ENCODE results near the gene PSME1.
"Not testable (repeated sequence)": the region's sequence is repeated elsewhere in the genome, so short reads cannot be mapped to it uniquely, and the experiment has no call there.

PSME1 gene

DNA sequence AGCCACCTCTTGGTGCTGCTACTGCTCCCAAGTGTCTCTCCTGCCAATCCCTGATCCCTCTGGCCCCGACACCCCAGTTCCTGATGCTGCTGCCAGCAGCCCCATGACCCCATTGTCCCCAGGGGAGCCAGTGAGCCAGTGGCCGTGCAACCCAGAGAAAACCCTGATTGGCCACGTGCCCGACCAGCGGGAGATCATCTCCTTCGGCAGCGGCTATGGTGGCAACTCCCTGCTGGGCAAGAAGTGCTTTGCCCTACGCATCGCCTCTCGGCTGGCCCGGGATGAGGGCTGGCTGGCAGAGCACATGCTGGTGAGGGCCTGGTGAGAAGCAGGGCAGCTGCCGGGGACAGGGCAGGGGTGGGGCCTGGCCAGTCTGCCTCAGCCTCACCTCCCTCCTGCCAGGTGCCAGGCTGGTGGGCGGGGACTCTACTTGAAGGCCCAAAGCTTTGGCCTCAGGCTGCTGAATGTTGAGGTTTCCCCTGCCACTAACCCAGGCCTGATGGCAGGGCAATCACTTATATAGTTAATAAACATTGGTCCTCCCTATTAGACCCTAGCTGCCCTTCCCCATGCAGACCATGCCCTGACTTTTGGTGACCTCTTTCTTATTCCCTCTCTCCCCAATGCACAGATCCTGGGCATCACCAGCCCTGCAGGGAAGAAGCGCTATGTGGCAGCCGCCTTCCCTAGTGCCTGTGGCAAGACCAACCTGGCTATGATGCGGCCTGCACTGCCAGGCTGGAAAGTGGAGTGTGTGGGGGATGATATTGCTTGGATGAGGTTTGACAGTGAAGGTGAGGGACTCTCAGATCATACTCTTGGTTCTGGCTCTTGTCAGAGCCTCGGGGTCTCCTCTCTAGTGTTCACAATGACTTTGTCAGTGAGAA lies 36.8 kb upstream of the PSME1 start:
- TF ChIP-seq ZFX (IDR thresholded peaks at IDR 0.05): no peak
- TF ChIP-seq, protein P1, sequence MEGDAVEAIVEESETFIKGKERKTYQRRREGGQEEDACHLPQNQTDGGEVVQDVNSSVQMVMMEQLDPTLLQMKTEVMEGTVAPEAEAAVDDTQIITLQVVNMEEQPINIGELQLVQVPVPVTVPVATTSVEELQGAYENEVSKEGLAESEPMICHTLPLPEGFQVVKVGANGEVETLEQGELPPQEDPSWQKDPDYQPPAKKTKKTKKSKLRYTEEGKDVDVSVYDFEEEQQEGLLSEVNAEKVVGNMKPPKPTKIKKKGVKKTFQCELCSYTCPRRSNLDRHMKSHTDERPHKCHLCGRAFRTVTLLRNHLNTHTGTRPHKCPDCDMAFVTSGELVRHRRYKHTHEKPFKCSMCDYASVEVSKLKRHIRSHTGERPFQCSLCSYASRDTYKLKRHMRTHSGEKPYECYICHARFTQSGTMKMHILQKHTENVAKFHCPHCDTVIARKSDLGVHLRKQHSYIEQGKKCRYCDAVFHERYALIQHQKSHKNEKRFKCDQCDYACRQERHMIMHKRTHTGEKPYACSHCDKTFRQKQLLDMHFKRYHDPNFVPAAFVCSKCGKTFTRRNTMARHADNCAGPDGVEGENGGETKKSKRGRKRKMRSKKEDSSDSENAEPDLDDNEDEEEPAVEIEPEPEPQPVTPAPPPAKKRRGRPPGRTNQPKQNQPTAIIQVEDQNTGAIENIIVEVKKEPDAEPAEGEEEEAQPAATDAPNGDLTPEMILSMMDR (conservative IDR thresholded peaks at IDR 0.05): no peak
- H3K27ac ChIP-seq: no peak overlapping the region

DNA sequence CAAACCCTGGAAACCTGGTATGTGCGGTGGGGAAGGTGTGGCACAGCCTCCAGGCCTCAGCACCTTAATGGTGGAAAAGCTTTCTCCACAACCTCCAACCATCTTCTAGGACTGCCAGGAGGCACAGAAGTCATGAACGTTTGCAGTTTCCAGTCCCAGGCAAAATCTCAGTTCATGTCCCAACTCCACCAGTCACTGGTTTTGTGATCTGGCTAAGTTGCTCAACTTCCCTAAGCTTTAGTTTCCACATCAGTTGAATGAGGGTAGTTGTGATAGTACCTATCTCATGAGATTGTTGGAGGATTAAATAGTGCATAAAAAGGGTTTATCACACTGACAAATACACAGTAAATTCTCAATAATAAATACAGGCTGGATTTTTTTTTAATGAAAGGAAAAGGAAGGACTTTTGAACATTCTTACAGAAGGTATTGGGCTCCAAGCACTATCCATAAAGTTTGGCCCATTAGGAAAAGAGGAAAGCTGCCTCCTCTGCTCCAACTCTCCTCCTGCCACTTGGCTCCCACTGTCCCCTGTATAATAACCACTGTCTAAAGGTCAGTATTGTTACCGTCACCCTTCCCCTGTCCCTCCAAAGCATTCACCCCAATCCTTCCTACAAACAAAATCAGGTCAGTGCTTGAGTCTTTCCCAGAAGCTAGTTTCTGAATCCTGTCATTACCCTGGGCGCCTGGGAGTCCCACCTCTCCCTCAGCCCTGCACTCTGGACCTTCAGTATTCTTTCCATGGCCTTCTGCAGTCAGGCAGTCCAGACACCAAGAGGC lies 35.6 kb upstream of the PSME1 start:
- no peak overlapping the region for H3K27ac ChIP-seq
- TF ChIP-seq ZFX (IDR thresholded peaks at IDR 0.05): no peak
- TF ChIP-seq, protein P1 (conservative IDR thresholded peaks at IDR 0.05): no peak

DNA sequence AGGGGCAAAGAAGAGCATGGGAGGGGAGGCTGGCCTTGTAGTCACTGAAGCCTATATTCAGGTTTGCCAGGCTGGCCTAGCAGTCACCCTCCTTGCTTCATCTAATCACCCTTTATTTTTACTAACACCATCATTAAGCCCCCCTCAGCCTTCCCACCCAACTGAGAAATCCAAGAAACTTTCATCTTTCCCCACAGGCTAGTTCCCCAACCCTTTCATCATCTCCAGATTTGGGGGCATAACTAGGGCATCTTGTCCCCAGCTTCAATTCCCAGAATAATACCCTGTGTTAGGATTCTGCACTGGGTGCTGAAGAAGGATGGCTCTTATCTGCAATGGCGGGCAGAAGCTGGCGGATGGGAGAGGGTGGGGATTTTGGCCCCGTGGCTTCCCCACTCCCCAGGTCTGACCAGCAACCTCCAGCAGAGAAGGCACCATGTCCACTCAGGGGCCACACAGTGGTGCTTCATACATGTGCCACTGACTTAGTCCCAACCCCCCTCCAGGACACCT lies 35.0 kb upstream of the PSME1 start:
- TF ChIP-seq ZFX (IDR thresholded peaks at IDR 0.05): no peak
- TF ChIP-seq, protein P1 (conservative IDR thresholded peaks at IDR 0.05): no peak
- H3K27ac ChIP-seq: no peak overlapping the region

DNA sequence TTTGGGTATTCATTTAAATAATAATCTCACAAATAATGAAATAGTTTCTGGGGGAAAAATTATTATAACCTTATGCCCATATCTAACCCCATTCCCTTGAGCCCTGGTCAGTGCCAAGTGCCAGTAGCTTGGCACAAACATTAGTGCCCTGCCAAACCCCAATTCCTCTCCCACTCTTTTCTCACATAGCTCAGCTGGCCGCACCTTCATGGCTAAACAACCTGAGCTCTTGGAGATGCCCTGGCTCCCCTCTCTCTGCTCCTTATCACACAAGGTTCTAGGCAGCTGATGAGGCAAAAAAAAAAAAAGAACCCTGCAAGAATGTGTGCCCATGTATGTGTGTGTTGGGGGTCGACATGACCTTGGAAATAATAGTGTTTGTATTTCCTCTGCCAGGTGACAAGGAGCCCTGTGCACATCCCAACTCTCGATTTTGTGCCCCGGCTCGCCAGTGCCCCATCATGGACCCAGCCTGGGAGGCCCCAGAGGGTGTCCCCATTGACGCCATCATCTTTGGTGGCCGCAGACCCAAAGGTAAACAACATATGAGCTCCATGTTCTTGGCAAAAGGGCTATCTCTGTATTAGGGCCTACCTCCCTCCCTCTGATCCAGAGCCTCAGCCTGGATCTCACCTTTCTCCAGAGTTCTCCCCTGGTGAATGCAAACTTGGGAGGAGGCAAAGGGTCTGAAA lies 33.5 kb upstream of the PSME1 start:
- H3K27ac ChIP-seq: no peak overlapping the region
- TF ChIP-seq ZFX (IDR thresholded peaks at IDR 0.05): no peak
- TF ChIP-seq, protein P1 (conservative IDR thresholded peaks at IDR 0.05): no peak

DNA sequence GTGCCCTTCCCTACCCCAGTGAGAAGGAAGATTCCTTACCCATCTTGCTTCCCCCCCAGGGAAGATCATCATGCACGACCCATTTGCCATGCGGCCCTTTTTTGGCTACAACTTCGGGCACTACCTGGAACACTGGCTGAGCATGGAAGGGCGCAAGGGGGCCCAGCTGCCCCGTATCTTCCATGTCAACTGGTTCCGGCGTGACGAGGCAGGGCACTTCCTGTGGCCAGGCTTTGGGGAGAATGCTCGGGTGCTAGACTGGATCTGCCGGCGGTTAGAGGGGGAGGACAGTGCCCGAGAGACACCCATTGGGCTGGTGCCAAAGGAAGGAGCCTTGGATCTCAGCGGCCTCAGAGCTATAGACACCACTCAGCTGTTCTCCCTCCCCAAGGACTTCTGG lies 32.5 kb upstream of the PSME1 start:
- H3K27ac ChIP-seq: no peak overlapping the region
- TF ChIP-seq, protein P1 (conservative IDR thresholded peaks at IDR 0.05): no peak
- no peak for TF ChIP-seq ZFX (IDR thresholded peaks at IDR 0.05)

DNA sequence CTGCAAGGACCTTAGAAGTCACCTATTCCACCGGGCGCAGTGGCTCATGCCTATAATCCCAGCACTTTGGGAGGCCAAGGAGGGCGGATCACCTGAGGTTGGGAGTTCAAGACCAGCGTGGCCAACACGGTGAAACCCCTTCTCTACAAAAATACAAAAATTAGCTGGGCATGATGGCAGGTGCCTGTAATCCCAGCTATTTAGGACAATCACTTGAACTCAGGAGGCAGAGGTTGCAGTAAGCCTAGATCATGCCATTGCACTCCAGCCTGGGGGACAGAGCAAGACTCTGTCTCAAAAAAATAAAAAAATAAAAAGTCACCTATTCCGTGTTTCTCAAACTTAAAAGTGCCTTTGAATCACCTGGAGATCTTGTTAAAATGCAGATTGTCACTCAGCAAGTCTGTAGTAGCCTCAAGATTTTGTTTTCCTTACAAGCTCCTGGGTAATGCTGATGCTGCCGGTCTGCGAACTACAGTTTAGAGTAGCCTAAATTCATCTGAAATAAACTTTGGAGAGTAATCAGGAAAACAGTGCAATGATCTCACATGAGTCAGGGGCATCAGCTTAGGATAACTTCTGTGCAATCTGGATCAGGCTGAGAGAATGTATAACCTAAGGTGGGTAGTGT lies 30.3 kb upstream of the PSME1 start:
- not testable (repeated sequence) for H3K27ac ChIP-seq

DNA sequence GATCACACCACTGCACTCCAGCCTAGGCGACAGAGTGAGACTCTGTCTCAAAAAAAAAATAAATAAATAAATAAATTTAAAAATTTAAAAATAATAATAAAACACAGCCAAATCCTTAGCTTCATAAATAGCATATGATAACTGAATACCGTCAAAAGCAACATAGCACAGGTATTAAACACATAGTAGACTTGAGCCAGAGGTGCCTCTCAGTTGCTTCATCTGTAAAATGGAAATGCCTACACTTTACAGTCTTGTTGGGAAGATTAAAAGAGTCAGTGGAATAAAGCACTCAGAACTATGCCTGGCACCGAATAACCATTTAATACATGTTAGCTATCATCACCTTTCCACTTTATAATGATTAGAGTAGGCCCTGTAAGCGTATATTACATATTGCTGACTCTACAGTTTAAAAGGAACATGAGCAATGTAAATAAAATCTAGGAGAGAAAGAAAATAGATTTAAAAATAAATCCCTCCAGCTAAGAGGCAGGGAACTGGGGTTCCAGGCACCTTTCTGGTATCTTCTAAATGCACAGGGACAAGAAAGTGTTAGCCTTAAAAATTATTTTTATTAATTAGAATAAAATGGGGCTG lies 29.2 kb upstream of the PSME1 start:
- no peak overlapping the region for H3K27ac ChIP-seq
- no peak for TF ChIP-seq ZFX (IDR thresholded peaks at IDR 0.05)
- TF ChIP-seq, protein P1 (conservative IDR thresholded peaks at IDR 0.05): no peak

Data from C4-2B (cell line).